IMR-90 (cell line): ENCODE measurements around the gene SAA4. TPM values are rescaled to one million over a fixed set of nuclear protein-coding genes. Genes with fewer than 3 reads are reported as not detected.

Experiments used
- ATAC-seq: fragments of 200-7000 bp; cut with Tn5 transposase; 2 replicates; pipeline ENCODE4 v1.9.1; 2020; ENCODE audit warnings: low read depth, mild to moderate bottlenecking, moderate library complexity
- BruUV-seq: library from RNA; stranded (reverse); fragments of 400-500 nt; replicated peaks from 2 replicates; lab custom pipeline; 2021; lab: Mats Ljungman, UMichigan
- CTCF ChIA-PET: fragments of 300-600 bp; formaldehyde crosslinking; extraction: SDS; loops from one replicate; lab custom pipeline; 2021; ENCODE audit warnings: antibody characterized with exemption; lab: Yijun Ruan, JAX
- POLR2A ChIA-PET: fragments of 300-600 bp; sonication (Branson Sonifier 250); formaldehyde crosslinking; loops from one replicate; lab custom pipeline; 2022; ENCODE audit warnings: antibody characterized with exemption; ENCODE audit not compliant: unreplicated experiment; lab: Charles Lee
- DNase-seq: peaks from one replicate; pipeline ENCODE4 v3.0.0; 2013
- H2AFZ ChIP-seq: replicated peaks from 2 replicates; pipeline ENCODE3; 2013; ENCODE audit warnings: low read length, mild to moderate bottlenecking; ENCODE audit not compliant: poor library complexity
- H2AK5ac ChIP-seq: 2 replicates; pipeline ENCODE4 v1.6.1; 2013; ENCODE audit warnings: low read depth, low read length, inconsistent platforms
- H2AK9ac ChIP-seq: replicated peaks from 2 replicates; pipeline ENCODE3; 2013; ENCODE audit warnings: mild to moderate bottlenecking, low read depth, low read length, moderate library complexity; ENCODE audit not compliant: poor library complexity
- H2BK120ac ChIP-seq: 2 replicates; pipeline ENCODE4 v1.6.1; 2013; ENCODE audit warnings: low read depth, low read length, inconsistent platforms
- H2BK15ac ChIP-seq: 3 replicates; pipeline ENCODE4 v1.6.1; 2013; ENCODE audit warnings: low read depth, low read length, inconsistent platforms
- H2BK20ac ChIP-seq: 2 replicates; pipeline ENCODE4 v1.6.1; 2013; ENCODE audit warnings: low read depth, mild to moderate bottlenecking, inconsistent platforms, low read length, moderate library complexity
- H2BK5ac ChIP-seq: 2 replicates; pipeline ENCODE4 v1.6.1; 2013; ENCODE audit warnings: mild to moderate bottlenecking, low read depth, low read length, inconsistent platforms; ENCODE audit not compliant: poor library complexity, severe bottlenecking
- H3K14ac ChIP-seq: replicated peaks from 2 replicates; pipeline ENCODE4 v1.6.1; 2013; ENCODE audit warnings: low read depth, low read length, inconsistent platforms
- H3K18ac ChIP-seq: 2 replicates; pipeline ENCODE4 v1.6.1; 2013; ENCODE audit warnings: low read depth, low read length, control low read depth
- H3K23ac ChIP-seq: 2 replicates; pipeline ENCODE4 v1.6.1; 2013; ENCODE audit warnings: low read depth, low read length, inconsistent platforms
- H3K27ac ChIP-seq: 2 replicates; pipeline ENCODE4 v1.5.1; 2013; ENCODE audit warnings: mild to moderate bottlenecking, control low read depth, low read length; ENCODE audit not compliant: insufficient read depth
- H3K27me3 ChIP-seq: 2 replicates; pipeline ENCODE4 v1.6.1; 2013; ENCODE audit warnings: low read length; ENCODE audit not compliant: control insufficient read depth, insufficient read depth
- H3K36me3 ChIP-seq: 2 replicates; pipeline ENCODE4 v1.6.1; 2013; ENCODE audit warnings: low read length, mixed read lengths; ENCODE audit not compliant: control insufficient read depth, insufficient read depth
- H3K4ac ChIP-seq: 2 replicates; pipeline ENCODE4 v1.6.1; 2013; ENCODE audit warnings: low read depth, low read length, inconsistent platforms
- H3K4me1 ChIP-seq: 2 replicates; pipeline ENCODE4 v1.6.1; 2013; ENCODE audit warnings: low read length, mixed read lengths; ENCODE audit not compliant: control insufficient read depth, insufficient read depth
- H3K4me2 ChIP-seq: 2 replicates; pipeline ENCODE4 v1.6.1; 2013; ENCODE audit warnings: low read depth, mild to moderate bottlenecking, control low read depth, low read length, moderate library complexity
- H3K4me3 ChIP-seq: 2 replicates; pipeline ENCODE4 v1.5.1; 2013; ENCODE audit warnings: low read depth, mild to moderate bottlenecking, control low read depth, low read length, moderate library complexity; ENCODE audit not compliant: insufficient read depth
- H3K56ac ChIP-seq: 2 replicates; pipeline ENCODE4 v1.6.1; 2013; ENCODE audit warnings: low read length, inconsistent platforms; ENCODE audit not compliant: insufficient read depth; ENCODE audit errors: extremely low read depth
- H3K79me1 ChIP-seq, 2 experiments: 2 replicates each; pipeline ENCODE4 v1.6.1; 2013; ENCODE audit warnings: low read length in 2 of 2, inconsistent platforms in 1 of 2, low read depth in 1 of 2
- H3K9ac ChIP-seq: 2 replicates; pipeline ENCODE4 v1.6.1; 2013; ENCODE audit warnings: low read depth, low read length, control low read depth
- H3K9me1 ChIP-seq: 2 replicates; pipeline ENCODE4 v1.6.1; 2013; ENCODE audit warnings: low read length, inconsistent platforms; ENCODE audit not compliant: insufficient read depth
- H3K9me3 ChIP-seq: 2 replicates; pipeline ENCODE4 v1.6.1; 2013; ENCODE audit warnings: low read length; ENCODE audit not compliant: control insufficient read depth, insufficient read depth
- H4K20me1 ChIP-seq: 2 replicates; pipeline ENCODE4 v1.6.1; 2013; ENCODE audit warnings: low read length, inconsistent platforms; ENCODE audit not compliant: insufficient read depth
- H4K5ac ChIP-seq: 2 replicates; pipeline ENCODE4 v1.6.1; 2013; ENCODE audit warnings: mild to moderate bottlenecking, low read depth, low read length, control low read depth
- H4K8ac ChIP-seq, 2 experiments: 2 replicates each; pipeline ENCODE4 v1.6.1; 2013; ENCODE audit warnings: low read depth in 2 of 2, low read length in 2 of 2, control low read depth in 1 of 2, inconsistent platforms in 1 of 2
- H4K91ac ChIP-seq: 2 replicates; pipeline ENCODE4 v1.6.1; 2013; ENCODE audit warnings: low read depth, low read length, inconsistent platforms; ENCODE audit not compliant: insufficient read depth
- CHD1 ChIP-seq: IDR thresholded peaks from 2 replicates; pipeline ENCODE4 v1.6.1; 2012; ENCODE audit warnings: low read depth, low read length, improper control_type of control experiment
- MAZ ChIP-seq: IDR thresholded peaks from 2 replicates; pipeline ENCODE4 v1.6.1; 2012; ENCODE audit warnings: low read depth, mild to moderate bottlenecking, low read length, improper control_type of control experiment, moderate library complexity, borderline replicate concordance
- POLR2A ChIP-seq: IDR thresholded peaks from 2 replicates; pipeline ENCODE4 v1.6.1; 2012; ENCODE audit warnings: mild to moderate bottlenecking, low read depth, low read length
- SMC3 ChIP-seq: fragments of 150-350 bp; IDR thresholded peaks from 2 replicates; pipeline ENCODE4 v1.6.1; 2016; ENCODE audit warnings: low read depth, mild to moderate bottlenecking, antibody characterized with exemption, low read length, moderate library complexity
- WGBS, 2 experiments: methylation state at CpG; one replicate each; pipeline versions ENCODE4 v1.1.5 to v1.1.7; 2013; ENCODE audit warnings: missing lambda C conversion rate in 2 of 2; ENCODE audit not compliant: insufficient read length in 1 of 2; ENCODE audit errors: extremely low coverage in 2 of 2; 5-methylcytosine and 5-hydroxymethylcytosine counted together
- dilution Hi-C: fragments of 300-500 bp; cut with HindIII; formaldehyde crosslinking; loops from one replicate; pipeline ENCODE4 v1.14.3; 2018; ENCODE audit warnings: low sequenced_read_pairs; ENCODE audit not compliant: unreplicated experiment
- in situ Hi-C: fragments of 300-500 bp; cut with MboI; formaldehyde crosslinking; loops from 3 replicates; pipeline ENCODE4 v1.14.3; 2019; ENCODE audit warnings: low sequenced_read_pairs, inconsistent platforms, mixed read lengths
- intact Hi-C: fragments of 100-400 bp; cut with micrococcal nuclease; formaldehyde crosslinking; loops from 2 replicates; pipeline ENCODE4 v1.10.0; 2022
- polyA plus RNA-seq, 3 experiments: library from polyadenylated mRNA; depleted of rRNA; stranded (reverse); fragments of >200 nt; gene quantifications; 2 replicates each; pipeline ENCODE4 v1.2.3, GENCODE V29; 2012; ENCODE audit warnings: low replicate concordance in 1 of 3
- total RNA-seq: library from RNA; depleted of rRNA; stranded (reverse); fragments of >200 nt; gene quantifications from 2 replicates; pipeline ENCODE4 v1.2.3, GENCODE V29; 2012

SAA4 gene
- total and polyA plus RNA-seq, 2 of the 4 experiments (the other 2 are of a cell fraction): not detected

- DNase-seq (no peak), ATAC-seq (no peak; the same call in 1 of the 2 replicates)
- Histone ChIP-seq H3K9me3 (no peaks in the 10 kb centered on the region), H3K18ac (no peak overlapping the region), H3K56ac (no peak overlapping the region), H3K9ac (no peak overlapping the region), H3K36me3 (no peaks in the 10 kb centered on the region), H3K27ac (no peak overlapping the region), H2BK20ac (no peak overlapping the region), H3K23ac (no peak overlapping the region), H4K8ac (no peak overlapping the region), H3K4me3 (no peak overlapping the region), H4K20me1 (no peaks in the 10 kb centered on the region), H2BK5ac (no peak overlapping the region), H2BK120ac (no peak overlapping the region), H4K91ac (no peak overlapping the region), H3K9me1 (no peaks in the 10 kb centered on the region), H3K4ac (no peak overlapping the region), H2BK15ac (no peak overlapping the region), H3K4me1 (no peaks in the 10 kb centered on the region), H4K5ac (no peak overlapping the region), H3K27me3 (peaks cover 7% of the 10 kb centered on the region), H3K4me2 (no peak overlapping the region), H3K79me1 (no peaks in the 10 kb centered on the region), H2AK5ac (no peak overlapping the region), H2AFZ (no peak overlapping the region), H3K14ac (no peak overlapping the region), H2AK9ac (no peak overlapping the region)
- intact Hi-C loops: no loop called here
- POLR2A ChIA-PET: no interaction called here
- in situ Hi-C loops: no loop called here
- BruUV-seq: no TSS peak
- dilution Hi-C loops: no loop called here
- TF ChIP-seq POLR2A: no peak
- no peak for TF ChIP-seq MAZ
- TF ChIP-seq SMC3: no peak
- TF ChIP-seq CHD1: no peak
- WGBS, 2 experiments: 20% methylated on average over 1 of the region's 6 CpGs; no CpG with 5 or more reads in 1 of the 2 experiments
- CTCF ChIA-PET: no interaction called here
Observed at GRCh38 chr11:18245396-18245795, 8.8 kb upstream of the SAA4 start.
